ENCODE results near the gene DDX10.

Gene DDX10

DNA sequence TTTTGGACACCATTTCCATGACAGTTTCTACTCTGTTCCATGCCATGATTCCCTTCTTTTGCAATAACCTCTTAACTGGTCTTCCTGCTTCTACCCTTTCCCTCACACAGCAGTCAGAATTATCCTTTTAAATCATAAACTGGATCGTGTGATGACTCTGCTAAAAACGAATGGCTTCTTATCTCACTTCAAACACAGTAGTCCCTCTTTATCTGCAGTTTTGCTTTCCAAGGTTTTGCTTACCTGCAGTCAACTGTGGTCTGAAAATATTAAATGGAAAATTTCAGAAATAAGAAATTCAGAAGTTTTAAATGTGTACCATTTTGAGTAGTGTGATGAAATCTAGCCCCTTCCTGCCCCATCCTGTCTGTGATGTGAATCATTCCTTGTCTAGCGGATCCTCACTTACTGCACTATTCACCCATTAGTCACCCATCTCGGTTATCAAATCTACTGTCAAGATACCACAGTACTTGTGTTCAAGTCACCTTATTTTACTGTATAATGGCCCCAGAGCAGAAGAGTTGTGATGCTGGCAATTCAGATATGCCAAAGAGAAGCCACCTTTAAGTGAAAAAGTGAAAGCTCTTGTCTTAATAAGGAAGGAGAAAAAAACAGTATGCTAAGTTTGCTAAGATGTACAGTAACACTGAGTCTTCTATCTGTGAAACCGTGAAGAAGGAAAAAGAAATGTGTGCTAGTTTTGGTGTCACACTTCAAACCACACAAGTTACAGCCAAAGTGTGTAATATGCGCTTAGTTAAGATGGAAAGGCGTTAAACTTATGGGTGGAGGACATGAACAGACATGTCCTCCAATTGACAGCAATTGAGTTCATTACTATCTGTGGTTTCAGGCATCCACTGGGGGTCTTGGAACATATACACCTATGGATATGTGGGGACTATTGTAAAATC lies 283.0 kb downstream of the DDX10 start:
- DNase-seq, result peak; percentile 40

DNA sequence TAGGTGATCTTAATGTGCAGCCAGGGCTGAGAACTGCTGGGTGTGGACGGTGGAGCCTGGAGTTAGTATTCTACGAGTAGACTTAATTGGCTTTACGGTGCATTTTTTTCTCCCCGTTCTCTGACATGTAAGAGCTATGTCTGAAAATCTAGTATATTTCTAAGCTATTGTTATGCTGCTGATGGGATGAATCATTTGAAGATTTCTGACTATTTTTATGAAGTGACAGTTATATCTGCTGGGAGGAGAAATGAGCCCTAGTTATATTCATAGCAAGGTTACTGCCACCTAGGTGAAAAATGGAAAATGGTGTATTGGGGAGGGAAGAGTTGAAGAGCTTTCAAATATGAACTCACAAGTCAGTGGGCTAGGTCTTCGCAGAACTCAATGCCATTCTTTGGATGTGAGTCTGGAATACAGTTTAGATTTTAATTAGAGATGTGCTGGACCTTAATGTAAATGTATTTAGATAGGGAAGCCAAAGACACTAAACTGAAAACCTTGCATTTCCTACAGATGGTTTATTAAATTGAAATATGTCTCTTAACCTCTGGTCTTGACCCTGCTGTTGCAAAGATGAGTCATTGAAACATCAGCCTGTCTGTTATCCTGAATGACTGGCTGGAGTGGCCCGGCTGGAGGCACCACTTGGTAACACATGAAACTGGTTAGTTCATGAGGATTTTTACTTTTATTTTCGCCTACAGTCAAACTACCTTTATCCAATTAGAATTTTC lies 293.7 kb downstream of the DDX10 start:
- DNase-seq, result peak; percentile 79

DNA sequence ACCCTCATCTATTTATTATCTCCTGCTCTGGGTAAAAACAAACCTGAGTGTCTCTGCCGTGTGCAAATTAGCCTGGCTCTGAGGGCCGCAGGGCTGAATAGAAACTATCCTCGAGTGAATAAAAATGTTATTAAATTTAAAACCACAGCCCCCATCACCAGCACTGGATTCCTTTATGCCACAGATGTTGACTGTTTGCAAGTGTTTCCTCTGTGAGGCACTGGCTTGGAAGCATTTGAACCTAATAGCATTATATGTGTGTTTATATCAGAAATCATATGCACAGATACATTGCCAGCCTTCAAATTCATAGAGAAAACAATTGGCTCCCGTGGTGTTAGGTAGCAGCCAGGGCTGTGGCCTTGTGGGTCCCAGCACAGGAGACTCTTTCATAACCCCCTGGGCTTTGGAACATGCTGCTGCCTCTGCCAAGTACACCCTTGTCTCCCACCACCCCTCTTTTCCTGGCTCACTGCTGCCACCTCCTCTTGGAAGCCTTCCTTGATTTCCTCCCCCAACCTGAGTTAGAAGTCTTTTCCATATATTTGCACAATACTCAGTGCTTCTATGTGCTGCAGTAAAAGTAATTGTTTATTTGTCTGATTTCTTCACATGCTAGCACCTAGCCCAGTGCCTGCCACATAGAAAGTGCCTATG lies 294.4 kb downstream of the DDX10 start:
- peak; percentile 37 for DNase-seq

DNA sequence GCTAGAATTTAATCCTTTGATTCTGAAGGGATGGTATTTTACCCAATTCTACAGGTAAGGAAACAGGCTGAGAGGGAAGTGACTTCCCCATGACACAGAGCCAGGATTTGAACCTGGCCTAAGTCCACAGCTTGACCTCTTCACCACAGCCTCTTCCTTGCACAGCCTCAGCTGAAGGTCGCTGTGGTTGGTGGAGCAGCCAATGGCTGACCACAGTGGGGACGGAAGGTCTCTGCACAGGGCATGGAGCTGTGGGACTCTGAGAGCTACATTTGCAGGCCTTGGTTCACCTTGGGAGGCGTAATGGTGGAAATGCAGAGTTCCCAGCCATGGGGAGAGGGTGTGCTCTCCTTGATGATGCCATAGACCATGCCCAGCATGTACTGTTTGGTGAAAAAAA lies 295.0 kb downstream of the DDX10 start:
- DNase-seq, result no peak

DNA sequence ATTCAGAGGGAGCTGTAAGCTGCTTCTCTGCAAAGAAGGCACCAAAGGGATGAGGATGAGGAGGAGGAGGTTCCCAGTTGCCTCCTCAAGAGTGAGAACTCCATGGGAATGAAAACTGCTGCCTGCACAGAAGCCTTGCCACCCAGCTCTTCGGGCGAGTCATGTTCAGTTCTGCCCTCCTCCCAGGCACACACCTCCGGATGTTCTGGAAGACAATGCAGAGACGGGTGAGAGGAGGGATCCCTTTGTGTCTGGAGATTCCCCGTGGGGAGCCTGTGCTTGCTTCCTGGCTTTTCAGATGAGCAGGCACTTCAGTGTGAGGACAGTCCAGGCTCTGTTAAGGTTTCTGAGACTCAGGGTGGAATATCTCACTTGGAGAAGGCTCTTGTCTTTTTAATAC lies 295.6 kb downstream of the DDX10 start:
- peak; percentile 30 for DNase-seq

DNA sequence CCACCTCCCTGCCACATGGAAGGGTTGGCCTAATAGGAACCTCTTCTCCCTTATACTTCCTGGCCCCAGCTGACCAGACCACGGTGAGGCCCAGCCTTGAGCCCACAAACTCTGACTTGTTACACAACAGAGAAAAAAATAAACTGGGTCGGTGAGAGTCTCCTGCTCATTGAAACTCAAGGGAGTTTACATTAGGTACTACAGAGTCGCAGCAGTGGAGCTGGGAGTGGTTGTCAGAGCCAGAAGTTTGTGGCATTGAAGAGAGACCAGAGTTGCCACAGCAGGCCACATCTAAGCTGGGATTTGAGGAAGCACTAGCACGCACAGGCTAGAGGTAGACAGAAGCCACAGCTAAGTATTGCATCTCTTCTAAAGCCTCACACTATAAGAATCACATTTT lies 296.2 kb downstream of the DDX10 start:
- no peak for DNase-seq

DNA sequence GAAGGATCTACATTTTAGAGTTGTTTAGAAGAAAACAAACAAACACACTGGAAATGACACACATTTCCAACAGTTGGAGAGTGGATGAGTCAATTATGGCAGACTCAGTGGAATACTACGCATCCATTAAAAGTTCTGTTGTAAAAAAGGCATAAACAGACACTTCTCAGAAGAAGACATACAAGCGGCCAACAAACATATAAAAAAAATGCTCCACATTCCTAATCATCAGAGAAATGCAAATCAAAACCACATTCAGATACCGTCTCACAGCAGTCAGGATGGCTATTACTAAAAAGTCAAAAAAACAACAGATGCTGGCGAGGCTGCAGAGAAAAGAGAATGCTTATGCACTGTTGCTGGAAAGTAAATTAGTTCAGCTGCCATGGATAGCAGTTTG lies 298.2 kb downstream of the DDX10 start:
- peak; percentile 43 for DNase-seq

DNA sequence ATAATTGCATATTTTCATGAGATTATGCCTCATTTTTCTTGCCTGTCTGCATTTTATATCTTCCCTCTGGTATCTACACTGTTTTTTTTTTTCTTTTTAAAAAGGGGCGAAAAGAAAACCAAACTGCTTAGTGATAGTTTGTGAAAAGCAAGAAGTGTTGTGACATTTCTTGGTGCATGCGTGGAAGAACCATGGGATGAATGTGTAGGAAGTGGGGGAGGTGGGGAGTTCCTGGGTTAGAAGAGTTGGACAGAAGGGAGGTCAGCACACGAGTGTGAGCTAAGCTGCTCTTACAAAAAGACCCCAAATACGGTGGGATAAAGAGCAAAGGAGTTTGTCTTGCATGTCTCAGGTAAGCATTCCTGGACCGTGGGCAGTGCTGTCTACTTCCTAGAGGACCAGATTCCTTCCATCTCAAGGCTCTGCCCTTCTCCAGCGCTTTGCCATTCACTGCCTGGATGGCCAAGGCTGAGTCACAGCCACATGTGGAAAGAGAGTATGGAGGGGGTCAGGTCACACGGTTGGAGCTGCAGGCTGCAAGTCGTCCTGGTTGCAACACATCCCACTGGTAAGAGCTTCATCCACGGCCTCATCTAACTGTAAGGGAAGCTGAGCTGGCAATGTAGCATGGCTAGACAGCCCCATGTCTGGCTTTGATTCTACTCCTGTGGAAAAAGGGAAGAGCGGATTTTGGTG lies 300.6 kb downstream of the DDX10 start:
- peak; percentile 73 for DNase-seq

DNA sequence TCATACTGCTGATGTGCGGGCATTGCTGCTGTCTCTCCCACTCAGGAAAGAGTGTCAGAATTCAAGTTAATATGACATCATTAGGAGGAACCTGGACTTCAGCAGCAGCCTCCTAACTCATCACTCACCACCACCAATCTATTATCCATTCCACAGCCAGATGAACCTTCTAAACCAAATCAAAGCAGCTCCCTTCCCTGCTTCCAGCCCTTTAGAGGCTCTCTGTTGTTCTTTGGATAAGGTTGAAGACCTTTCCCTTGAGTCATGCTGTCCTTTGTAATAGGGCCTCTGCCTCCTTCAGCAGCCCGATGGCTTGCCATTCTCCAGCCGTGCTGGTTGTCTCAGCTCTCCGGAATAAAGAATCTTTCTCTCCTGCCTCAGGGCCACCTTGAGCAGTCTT lies 301.3 kb downstream of the DDX10 start:
- no peak for DNase-seq

DNA sequence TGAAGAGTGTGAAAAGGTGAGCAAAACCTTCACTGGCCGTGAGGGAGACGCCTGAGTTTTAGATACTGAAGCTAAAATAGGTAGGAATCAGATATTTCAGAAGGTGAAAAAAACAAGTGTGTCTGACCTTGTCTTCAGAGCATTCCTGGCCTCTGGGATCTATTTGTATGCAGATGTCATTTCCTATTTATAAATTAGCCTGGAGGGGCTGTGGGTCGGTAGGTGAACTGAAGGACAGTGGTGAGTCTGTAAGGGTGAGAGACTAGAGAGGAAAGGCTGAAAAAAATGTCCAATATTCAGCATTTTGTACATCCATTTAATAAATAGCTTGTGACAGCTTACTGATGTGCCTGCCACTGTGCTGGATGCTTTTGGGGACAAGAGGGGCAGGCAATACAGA lies 302.1 kb downstream of the DDX10 start:
- DNase-seq, result no peak

DNA sequence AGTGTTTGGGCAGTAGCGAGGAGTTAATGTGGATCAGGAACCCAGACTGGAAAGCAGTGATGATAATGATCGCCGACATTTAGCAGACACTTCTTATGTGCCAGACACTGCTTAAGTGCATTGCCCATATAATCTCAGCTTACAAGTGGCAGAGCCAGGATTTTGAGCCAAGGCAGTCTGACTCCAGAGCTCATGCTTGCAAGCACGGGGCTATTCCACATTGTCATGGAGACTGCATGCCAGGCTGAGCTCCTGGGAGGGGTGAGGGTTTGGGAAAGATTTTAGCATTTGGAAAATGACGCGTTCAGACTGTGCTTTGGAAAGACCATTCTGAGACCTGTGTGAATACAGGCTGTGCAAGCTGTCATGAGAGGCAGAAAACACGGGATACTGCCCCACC lies 302.7 kb downstream of the DDX10 start:
- DNase-seq, result peak; percentile 44

DNA sequence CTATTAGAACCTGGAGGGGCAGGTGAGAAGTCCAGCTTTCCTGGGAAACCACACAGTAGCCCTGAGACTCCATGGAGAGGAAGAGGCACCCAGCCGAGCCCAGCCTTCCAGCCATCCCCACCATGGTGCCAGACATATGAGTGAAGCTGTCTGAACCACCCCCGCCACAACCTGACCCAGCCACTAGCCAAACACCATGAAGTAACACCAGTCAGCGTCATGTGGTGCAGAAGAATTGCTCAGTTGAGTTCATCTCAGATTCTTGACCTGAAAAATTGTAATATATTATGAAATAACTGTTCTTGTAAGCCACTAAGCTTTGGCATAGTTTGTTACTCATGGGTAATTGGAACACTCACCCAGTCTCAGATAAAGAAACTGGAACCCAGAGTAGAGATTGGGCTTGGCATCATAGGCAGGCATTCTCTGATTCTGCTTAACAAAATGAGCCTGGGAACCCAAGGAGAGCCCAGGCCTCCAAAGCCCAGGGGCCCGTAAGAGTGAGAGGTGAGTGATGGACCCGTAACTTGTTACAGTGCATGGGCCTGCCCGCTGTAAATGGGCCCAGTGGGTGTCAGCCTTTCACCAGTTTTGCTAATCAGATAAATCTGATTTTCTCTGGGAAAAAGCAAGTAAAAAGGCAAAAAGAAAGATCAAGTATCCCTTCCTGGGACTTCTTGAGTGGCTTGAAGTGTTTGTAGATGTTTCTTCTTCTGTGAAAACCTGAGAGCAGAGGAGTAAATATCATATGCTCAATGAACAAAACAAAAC lies 305.5 kb downstream of the DDX10 start:
- DNase-seq, result no peak

DNA sequence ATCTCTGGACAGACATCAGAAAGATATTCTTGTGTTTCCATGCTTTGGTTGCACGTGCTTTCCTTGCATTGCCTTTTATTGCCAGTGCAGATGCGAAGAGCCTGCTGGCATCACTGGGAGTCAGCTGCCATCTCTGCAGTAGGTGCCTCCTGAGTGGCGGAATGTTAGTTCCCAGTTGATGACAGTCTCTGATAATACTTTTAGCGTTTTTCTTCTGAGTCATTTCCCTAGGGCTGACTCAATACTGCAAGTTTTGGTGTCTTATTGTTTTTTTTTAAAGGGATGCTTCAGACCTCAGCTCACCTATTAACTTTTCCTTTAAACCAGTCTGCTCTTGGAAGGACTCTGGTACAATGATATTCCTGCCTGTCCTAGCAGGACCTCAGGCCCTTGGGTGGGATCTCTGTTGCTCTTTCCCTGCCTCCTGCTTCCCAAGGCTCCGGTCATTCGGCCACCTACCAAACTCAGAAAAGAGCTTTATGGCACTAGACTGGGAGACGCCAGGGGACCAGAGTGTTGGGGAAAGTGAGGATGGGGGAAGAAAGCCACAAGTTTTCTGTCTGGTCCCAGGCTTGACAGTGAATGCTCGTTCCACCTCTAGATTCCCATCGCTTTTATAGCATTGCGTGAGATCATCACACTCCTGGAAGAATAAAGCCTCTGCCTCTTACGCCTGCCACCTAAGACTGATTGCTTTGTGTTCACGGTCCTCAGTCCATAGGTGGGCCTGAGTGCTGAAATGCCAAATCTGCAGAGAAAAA lies 308.7 kb downstream of the DDX10 start:
- DNase-seq, result peak; percentile 88

DNA sequence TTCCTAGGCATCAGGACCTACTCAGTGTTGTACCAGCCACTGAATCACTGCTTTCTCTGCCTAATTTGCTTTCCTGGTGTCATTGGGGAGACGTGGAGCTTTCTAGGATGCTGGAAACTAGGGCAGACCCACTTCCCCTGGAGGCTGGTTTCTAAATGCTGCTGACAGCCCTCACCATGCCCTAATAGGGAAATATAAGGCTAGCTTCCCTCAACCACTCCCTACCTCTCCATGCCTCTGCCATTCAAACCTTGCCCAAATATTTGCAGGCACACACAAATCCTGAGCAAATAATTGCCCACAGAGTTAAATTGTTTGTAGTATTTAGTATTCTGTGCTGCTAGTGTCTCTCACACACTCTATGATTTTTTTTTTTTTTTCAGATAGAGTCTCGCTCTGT lies 310.2 kb downstream of the DDX10 start:
- peak; percentile 39 for DNase-seq

DNA sequence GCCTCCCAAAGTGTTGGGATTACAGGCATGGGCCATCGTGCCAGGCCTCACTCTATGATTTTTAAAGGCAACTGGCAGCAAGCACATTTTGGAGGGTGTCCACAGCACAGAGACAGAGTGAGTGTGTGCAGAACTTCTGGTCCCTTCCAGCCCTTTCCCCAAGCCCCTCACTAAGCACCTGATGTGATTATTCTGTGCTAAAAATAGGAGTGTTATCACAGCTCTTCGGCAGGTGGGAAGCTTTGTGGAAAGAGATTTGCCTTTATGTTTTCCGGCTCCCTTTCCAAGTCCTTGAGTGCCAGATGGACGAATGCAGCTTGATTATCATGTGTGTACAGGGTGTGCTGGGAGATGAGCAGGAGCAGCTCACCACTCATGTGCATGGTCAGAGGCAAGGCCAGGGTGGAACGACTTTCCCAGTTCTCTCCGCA lies 310.8 kb downstream of the DDX10 start:
- no peak for DNase-seq

DNA sequence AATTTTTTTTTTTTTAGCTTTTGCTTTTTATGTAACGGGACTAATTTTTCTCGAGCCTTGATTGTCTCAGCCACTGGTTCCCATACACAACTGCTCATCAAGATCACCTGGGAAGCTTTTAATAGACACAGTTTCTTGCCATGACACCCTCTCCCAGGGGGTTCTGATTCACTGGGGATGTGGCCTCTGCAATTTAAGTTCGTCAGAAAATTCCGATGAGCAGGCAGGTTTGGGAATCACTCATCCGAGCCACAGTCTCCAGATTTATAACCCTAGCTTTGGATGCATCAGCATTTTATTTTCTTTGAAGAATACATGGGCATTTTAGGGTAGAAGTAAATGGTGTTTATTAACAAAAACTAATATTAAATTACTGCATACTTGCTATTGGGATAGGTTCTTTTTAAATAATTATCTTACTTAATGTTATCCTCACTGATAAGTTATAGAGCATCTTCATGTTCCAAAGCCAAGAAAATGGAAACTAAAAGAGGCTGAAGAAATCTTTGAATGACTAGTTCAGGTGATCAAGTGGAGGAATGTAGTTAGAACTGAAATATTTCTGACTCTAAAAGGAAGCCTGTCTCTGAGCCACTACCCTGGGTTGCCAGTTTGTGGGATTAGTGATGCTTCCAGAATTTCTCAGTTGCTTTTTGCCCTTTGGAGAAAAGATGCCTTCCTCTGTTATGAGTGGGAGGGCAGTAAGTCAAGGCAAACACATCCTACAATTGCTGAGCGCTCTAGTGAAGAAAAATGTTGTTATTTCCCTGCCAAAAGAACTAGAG lies 319.0 kb downstream of the DDX10 start:
- DNase-seq, result peak; percentile 38

DNA sequence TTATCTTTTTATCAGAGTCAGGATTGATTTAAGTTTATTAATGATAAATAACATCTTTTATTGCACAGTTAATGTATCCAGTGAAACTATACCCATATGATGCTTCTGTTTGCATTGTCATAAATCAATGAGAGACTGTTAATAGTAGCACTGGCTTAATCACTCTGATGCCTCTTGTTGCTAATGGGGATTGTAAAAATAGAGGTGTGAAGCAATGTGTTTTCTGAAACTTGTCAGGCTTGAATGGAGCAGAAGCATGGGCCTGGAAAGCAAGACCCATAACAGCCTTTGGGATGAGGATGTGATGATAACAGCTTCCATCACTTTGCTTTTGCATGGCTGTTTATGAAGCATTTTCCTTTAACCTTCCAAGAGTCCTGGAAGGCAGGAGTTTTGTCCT lies 319.7 kb downstream of the DDX10 start:
- no peak for DNase-seq

DNA sequence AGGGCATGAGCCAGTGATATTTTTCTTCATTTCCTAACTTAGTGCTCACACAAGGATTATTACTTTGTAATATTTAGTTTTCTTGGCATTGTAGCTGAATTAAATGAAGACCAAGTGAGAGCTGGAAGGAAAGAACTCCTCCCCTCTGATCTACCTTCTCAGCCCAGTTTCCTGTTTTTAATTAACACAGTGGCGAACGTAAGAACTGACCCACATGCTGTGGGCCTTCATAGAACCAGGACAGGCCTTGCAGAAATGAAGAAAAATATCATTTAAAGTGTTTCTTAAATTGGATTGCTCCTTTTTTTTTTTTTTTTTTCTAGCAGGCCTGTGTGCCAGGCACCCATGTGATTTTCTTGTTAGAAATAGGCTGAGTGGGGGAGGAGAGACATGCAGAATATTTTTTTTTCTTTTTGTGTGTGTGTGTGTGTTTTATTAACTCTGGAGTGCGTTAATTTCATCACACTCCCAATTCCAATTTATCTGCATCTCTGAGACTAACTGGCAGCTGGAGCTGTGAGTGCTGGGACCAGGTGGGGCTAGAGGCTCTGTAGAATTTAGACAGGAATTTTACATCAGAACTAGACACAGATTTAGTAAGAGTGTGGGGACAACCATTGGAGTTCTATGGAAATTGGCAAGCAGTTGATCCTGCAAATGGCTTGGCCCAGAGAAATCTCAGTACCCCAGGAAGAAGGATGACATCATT lies 320.5 kb downstream of the DDX10 start:
- no peak for DNase-seq

DNA sequence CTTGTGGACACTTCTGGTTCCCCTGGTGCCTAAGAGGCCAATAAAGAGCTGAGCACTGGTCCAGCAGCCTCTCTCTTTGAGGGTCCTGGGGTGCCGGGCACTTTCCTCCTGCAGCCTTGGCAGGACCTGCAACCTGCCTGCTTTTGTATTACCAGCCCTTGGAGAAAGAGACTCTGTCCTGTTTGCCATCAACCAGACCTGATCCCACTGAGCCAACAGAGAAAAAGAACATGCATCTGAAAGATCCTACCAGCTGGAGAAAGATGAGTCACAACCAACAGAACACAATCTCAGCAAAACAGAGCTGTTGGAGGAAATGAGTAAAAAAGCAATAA lies 321.0 kb downstream of the DDX10 start:
- peak; percentile 64 for DNase-seq
